Fibroblast of skin of right biceps (primary cell): ENCODE data around the gene MYL12A.
A peak's percentile ranks its signal among the peaks of the same experiment; 100 is the strongest.

Source experiments
- DNase-seq: peaks from one replicate; pipeline ENCODE4 v3.0.0-alpha.2; 2013

Gene MYL12A

DNA sequence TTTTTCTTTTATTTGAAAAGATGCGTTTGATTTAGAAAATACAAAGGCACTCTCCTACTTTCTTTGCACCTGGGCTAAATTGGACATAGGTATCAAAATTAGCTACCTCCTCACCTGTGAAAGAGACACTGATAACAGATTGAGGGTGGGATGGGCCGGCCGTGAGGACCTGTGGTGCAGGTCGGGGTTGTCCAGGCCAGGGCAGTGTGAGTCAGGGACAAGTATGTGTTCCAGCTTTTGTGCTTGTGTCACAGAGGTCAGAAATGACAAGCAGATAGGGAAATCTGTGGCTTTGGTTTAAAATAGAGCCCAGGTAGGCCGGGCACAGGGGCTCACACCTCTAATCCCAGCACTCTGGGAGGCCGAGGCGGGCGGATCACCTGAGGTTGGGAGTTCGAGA, 36.9 kb downstream of the MYL12A start:
- no peak for DNase-seq

DNA sequence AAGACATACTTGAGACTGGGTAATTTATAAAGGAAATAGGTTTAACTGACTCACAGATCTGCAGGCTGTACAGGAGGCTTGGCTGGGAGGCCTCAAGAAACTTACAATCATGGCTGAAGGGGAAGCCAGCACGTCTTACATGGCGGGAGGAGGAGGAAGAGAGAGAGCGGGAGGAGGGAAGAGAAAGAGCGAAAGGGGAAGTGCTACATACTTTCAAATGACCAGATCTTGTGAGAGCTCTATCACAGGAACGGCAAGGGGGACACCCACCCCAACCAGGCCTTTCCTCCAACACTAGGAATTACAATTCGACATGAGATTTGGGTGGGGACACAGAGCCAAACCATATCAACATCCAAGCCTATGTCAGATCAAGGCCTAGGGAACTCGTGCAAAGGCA, 38.6 kb downstream of the MYL12A start:
- DNase-seq, result no peak

DNA sequence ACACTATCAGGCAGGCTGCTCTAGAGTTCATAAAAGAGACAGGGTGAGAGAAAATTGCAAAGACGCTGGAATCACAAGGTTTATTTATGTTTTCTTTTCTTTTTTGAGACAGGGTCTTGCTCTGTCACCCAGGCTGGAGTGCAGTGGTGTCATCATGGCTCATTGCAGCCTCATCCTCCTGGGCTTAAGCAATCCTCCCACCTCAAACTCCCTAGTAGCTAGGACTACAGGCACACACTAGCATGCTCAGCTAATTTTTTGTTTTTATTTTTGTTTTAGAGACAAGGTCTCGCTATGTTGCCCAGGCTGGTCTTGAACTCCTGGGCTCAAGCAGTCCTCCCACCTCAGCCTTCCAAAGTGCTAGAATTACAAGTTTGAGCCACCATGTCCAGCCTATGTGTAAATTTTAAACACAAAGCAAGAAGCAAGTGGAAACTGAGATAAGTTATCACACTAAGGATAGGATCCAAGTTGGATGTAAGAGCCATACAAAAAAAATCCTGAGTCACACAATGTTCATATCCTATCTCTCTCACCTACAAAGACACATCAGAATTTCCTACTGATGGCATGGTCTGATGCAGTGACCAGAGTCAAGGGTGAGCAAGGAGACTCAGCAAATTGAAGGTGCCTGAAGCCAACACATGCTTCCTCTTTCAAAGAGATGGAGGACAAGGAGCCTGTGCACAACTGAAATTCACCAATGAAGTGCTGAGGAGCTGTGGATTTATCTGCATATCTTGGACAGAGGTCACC, 45.8 kb downstream of the MYL12A start:
- DNase-seq, result no peak

DNA sequence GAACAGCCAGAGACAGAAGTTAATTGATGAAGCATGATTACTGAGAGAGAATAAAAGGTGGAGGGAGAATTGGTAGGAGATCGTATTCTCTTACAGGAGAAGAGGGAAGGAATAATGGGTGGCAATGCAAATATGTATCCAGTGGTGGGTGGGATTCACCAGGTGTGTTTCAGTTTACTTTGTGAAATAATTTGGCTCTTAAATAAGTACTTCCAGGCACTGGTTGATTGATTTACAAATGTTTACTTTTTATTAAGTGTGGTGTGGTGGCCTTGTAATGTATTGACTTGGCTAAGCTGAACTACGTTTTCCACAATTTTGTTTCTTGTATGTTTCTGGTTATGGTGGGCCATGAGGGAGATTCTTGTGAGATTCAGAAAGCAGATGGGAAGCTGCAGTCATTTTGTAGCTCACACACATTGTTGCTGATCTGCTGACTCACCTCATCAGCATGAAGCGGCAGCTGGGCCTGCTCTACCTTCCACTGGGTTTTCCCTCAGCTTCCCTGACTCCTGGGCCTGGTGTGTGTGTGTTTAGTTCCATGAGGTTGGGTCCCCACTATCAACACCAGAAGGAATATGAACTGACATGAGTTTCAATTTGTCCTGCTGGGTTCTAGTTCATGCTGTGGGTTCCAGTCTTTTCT, 47.0 kb downstream of the MYL12A start:
- DNase-seq, result peak; percentile 58

DNA sequence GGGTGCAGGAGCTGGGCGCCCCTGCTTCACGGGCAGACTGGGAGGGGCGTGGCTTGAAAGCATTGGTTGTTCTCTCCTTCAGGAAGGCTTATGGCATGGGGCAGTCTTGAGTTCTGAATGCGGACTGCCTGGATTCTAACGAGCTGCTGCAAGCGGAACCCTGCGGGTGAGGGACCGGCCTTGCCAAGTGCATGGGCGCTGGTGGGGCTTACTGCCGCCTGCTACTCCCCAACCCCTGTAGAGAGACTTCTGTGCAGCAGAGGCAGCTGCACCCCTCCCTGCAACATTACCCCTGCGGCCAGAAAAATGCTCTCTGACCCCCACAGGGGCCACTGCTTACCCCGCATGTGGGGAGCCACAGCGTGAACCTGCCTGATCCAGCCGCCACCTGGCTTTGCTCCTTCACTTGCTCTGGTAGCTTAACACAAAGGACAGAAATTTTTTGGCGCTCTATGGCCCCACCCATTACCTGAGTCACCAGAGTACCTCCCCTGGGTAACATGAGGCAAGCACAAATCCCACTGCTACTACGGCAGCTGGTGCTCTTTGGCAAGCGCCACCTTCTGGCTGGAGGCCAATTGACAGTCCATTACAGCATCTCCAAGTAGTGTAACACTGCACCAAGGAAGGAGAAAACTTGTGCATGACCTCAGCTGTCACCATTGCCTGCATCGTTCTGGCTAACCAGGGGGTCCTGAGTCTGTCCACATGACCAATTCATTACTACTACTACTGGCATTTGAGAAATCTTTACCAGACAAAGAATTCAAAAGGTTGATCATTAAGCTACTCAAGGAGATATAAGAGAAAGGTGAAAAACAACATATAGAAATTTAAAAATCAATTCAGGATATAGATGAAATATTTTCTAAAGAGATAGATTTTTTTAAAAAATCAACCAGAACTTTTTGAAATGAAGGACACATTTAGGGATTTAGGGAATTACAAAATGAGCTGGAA, 49.7 kb downstream of the MYL12A start:
- DNase-seq, result peak; percentile 91

DNA sequence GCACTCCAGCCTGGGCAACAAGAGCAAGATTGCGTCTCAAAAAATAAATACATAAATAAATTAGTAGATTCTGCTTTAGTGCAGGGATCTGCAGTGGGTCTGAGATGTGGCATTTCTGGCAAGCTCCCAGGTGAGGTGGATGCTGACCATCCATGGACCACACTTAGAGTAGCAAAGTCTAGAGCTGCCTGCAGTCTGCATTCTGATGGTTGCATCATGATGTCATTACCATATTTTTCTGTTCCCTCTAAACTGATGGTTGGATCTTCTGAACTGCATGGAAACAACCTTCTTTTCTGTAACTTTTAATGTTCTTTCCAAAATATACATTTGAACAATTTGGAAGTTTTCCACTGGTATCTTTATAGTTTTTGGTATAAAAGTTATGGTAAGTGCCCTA, 57.2 kb downstream of the MYL12A start:
- peak; percentile 14 for DNase-seq

DNA sequence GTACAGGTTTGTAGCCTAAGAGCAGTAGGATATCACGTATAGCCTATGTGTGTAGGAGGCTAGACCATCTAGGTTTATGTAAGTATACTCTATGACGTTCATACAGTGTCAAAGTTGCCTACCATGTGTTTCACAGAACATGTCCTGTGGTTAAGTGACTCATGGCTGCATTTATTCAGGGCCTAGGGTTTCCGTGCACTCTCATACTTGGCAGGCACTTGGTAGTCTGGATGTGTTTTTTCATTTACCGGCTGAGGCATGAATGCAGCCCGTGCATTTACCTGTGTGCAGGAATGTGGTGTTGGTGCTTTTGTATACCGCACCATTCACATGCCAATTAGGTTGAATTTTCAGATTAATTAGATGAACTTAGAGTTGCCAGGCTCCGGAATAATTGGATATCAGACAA, 57.8 kb downstream of the MYL12A start:
- peak; percentile 96 for DNase-seq
